ENCODE results near the gene ZDHHC8.

Gene ZDHHC8

GRCh38 chr22:20118300-20119020, 13.1 kb upstream of the ZDHHC8 start:
- FAIRE-seq (peak; percentile 40), DNase-seq (ENCODE audit: insufficient read length) (no peak)
- TF ChIP-seq TAF1 (IDR thresholded peaks at IDR 0.05; ENCODE audit: borderline replicate concordance, low read depth, low read length) (no peak), POLR2AphosphoS5 (IDR thresholded peaks at IDR 0.05; ENCODE audit: low read depth, low read length) (no peak), POLR2A (IDR thresholded peaks at IDR 0.05; ENCODE audit: low read depth, low read length) (no peak)

- FAIRE-seq = no peak
- no peak for DNase-seq (ENCODE audit: insufficient read length)
- TF ChIP-seq TAF1 (IDR thresholded peaks at IDR 0.05; ENCODE audit: borderline replicate concordance, low read depth, low read length) (no peak), POLR2A (IDR thresholded peaks at IDR 0.05; ENCODE audit: low read depth, low read length) (no peak), POLR2AphosphoS5 (IDR thresholded peaks at IDR 0.05; ENCODE audit: low read depth, low read length) (no peak)
These were observed 9.7 kb upstream of the ZDHHC8 start for GRCh38 chr22:20121856-20122415.

GRCh38 chr22:20123366-20124082, 8.1 kb upstream of the ZDHHC8 start:
- no peak for FAIRE-seq
- TF ChIP-seq TAF1 (IDR thresholded peaks at IDR 0.05; ENCODE audit: borderline replicate concordance, low read depth, low read length) = no peak
- no peak; the same call in 1 of the 2 replicates for TF ChIP-seq POLR2AphosphoS5 (IDR thresholded peaks at IDR 0.05; ENCODE audit: low read depth, low read length)
- TF ChIP-seq POLR2A (IDR thresholded peaks at IDR 0.05; ENCODE audit: low read depth, low read length) = no peak
- DNase-seq (ENCODE audit: insufficient read length) = no peak

- DNase-seq (ENCODE audit: insufficient read length) = no peak
- no peak for FAIRE-seq
- 0 out of 2 replicates have a peak, but pooled peaks have one; percentile 28 for TF ChIP-seq POLR2A (IDR thresholded peaks at IDR 0.05; ENCODE audit: low read depth, low read length)
- TF ChIP-seq POLR2AphosphoS5 (IDR thresholded peaks at IDR 0.05; ENCODE audit: low read depth, low read length) = no peak
- no peak for TF ChIP-seq TAF1 (IDR thresholded peaks at IDR 0.05; ENCODE audit: borderline replicate concordance, low read depth, low read length)
These were observed 7.4 kb upstream of the ZDHHC8 start for GRCh38 chr22:20124083-20124787.

- TF ChIP-seq POLR2AphosphoS5 (IDR thresholded peaks at IDR 0.05; ENCODE audit: low read depth, low read length) (no peak), TAF1 (IDR thresholded peaks at IDR 0.05; ENCODE audit: borderline replicate concordance, low read depth, low read length) (no peak), POLR2A (IDR thresholded peaks at IDR 0.05; ENCODE audit: low read depth, low read length) (no peak)
- FAIRE-seq (no peak), DNase-seq (ENCODE audit: insufficient read length) (no peak)
These were observed 6.1 kb upstream of the ZDHHC8 start for GRCh38 chr22:20125201-20126174.

- TF ChIP-seq POLR2A (IDR thresholded peaks at IDR 0.05; ENCODE audit: low read depth, low read length) = no peak
- TF ChIP-seq POLR2AphosphoS5 (IDR thresholded peaks at IDR 0.05; ENCODE audit: low read depth, low read length) = no peak
- TF ChIP-seq TAF1 (IDR thresholded peaks at IDR 0.05; ENCODE audit: borderline replicate concordance, low read depth, low read length) = no peak
- DNase-seq (ENCODE audit: insufficient read length) = no peak
These were observed 5.1 kb upstream of the ZDHHC8 start for GRCh38 chr22:20126284-20127029.

GRCh38 chr22:20127318-20127868, 4.2 kb upstream of the ZDHHC8 start:
- DNase-seq (ENCODE audit: insufficient read length) = no peak
- FAIRE-seq = no peak
- TF ChIP-seq POLR2AphosphoS5 (IDR thresholded peaks at IDR 0.05; ENCODE audit: low read depth, low read length) = no peak; the same call in 1 of the 2 replicates
- no peak for TF ChIP-seq TAF1 (IDR thresholded peaks at IDR 0.05; ENCODE audit: borderline replicate concordance, low read depth, low read length)
- TF ChIP-seq POLR2A (IDR thresholded peaks at IDR 0.05; ENCODE audit: low read depth, low read length) = no peak

More at GRCh38 chr22:20126284-20127029, 5.1 kb upstream of the ZDHHC8 start:
- FAIRE-seq = no peak

GRCh38 chr22:20127869-20128618, 3.6 kb upstream of the ZDHHC8 start:
- TF ChIP-seq POLR2AphosphoS5 (IDR thresholded peaks at IDR 0.05; ENCODE audit: low read depth, low read length) (peak; percentile 80), POLR2A (IDR thresholded peaks at IDR 0.05; ENCODE audit: low read depth, low read length) (peak; percentile 50), TAF1 (IDR thresholded peaks at IDR 0.05; ENCODE audit: borderline replicate concordance, low read depth, low read length) (no peak)
- FAIRE-seq (no peak), DNase-seq (ENCODE audit: insufficient read length) (no peak)

- DNase-seq (ENCODE audit: insufficient read length) (no peak), FAIRE-seq (no peak)
- TF ChIP-seq POLR2AphosphoS5 (IDR thresholded peaks at IDR 0.05; ENCODE audit: low read depth, low read length) = no peak
- TF ChIP-seq TAF1 (IDR thresholded peaks at IDR 0.05; ENCODE audit: borderline replicate concordance, low read depth, low read length) = no peak
- no peak; the same call in 1 of the 2 replicates for TF ChIP-seq POLR2A (IDR thresholded peaks at IDR 0.05; ENCODE audit: low read depth, low read length)
These were observed 3.0 kb upstream of the ZDHHC8 start for GRCh38 chr22:20128619-20128901.
